Skin of body (tissue), 2 donors: Measurements from ENCODE around the gene DENND4C. TPM values are rescaled to one million over a fixed set of nuclear protein-coding genes. Genes with fewer than 3 reads are reported as not detected.
"Not testable (repeated sequence)": the region's sequence is repeated elsewhere in the genome, so short reads cannot be mapped to it uniquely, and the experiment has no call there.

Experiments
- DNase-seq: peaks from one replicate; lab custom pipeline; 2025; lab: John Stamatoyannopoulos, UW
- total RNA-seq: library from RNA; depleted of rRNA; stranded (reverse); fragments of >200 nt; gene quantifications from one replicate; pipeline ENCODE4 v1.2.3, GENCODE V29; 2014

DENND4C gene
- total RNA-seq, result 116 TPM

DNA sequence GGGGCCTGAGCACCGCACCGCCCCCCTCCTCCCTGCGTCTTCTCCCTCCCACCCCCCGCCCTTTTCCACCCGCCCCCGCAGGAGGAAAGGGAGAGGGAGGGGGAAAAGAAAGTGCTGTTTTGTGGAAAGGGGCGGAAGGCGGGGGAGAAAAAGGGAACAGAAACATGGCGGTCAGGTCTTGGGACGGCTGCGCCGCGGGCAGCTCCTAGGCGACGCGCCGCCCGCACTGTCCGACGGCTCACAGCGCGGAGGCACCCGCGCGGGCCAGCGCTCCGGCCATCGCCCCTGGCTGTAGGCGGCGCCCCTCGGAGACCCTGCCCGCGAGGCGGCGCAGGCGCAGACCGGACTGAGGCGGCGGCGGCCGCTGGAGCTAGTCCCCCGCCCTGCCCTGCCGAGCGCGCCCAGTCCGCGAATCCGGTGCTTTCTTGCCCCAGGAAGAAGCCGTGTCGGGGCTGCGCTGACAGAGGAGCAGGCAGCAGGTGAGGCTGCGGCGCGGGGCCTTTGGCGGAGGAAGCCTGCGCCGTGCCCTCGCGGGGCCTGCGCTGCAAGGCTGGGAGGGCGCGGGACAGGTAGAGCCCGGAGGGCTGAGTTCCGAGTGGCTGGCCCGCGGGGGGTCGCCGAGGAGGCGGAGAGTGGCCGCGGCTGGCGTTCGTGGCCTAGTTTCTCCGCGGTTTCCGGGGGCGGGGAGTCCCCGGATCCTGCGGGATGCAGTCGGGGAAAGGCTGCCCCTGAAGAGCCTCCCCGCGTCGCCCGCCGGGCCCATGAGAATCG lies at the start of gene DENND4C:
DENND4C (plus strand) TSS at position 339 of the 771 bp plus-strand sequence. CDS start 45,482 bp downstream, outside the sequence.
- DNase-seq, result peak; percentile 89

DNA sequence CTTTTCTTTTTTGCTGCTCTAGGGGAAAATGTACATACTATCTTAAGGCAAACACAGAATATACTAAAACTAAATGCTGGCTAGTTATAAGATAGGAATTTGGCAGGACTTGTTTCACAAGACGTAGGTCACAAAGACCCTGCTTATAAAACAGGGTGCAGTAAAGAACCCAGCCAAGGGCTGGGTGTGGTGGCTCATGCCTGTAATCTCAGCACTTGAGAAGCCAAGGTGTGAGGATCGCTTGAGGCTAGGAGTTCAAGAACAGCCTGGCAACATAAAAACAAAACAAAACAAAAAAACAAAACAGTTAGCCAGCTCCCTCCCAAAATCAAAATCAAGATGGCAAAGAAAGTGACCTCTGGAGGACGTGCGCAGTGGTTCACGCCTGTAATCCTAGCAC lies 49.5 kb upstream of the DENND4C start:
- no peak for DNase-seq

DNA sequence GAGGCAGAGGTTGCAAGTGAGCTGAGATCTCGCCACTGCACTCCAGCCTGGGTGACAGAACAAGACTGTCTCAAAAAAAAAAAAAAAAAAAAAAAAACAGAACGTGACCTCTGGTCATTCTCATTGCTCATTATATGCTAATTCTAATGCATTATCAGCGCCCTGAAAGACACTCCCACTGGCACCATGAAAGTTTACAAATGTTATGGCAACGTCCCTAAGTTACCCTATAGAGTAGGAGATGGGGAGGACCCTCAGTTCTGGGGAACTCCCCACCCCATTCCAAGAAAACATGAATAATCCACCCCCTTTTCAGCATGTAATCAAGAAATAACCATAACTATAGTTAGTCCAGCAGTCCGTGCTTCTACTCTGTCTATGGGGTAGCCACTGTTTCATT lies 48.9 kb upstream of the DENND4C start:
- DNase-seq, result no peak

DNA sequence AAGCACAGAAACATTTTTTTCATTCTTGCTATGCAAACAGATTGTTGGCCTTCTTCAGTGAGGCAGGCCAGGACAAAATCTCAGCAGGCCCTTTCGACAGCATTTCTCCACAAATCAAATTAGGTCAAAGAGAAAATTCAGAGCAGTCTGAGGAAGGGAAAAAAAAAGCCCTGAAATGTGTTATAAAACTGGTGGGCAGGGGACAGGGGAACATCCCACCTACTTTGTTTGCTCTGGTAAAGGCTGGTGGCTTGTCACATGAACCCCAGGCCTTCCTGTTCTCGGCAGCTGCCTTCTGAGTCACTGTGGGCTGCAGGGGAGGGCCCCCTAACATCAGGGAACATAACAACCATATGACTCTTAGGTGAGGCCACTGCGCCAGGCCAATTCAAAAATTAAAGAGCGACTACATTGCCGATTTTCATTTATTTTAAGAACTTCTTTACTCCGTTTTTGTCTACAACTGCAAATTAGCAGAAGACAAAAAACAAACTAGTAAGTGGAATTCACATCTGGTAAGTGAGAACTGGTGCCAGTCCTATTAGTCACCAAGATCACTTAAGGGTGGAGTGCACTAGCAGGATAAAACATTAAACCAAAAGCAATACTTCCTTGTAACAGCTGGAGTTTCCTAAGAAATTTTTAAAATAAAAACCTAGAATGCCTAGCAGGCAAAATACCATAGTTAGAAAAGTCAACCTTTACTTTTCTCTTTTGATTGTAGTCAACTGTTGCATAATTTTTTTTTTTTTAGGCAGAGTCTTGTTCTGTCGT lies 46.2 kb upstream of the DENND4C start:
- DNase-seq, result peak; percentile 78

DNA sequence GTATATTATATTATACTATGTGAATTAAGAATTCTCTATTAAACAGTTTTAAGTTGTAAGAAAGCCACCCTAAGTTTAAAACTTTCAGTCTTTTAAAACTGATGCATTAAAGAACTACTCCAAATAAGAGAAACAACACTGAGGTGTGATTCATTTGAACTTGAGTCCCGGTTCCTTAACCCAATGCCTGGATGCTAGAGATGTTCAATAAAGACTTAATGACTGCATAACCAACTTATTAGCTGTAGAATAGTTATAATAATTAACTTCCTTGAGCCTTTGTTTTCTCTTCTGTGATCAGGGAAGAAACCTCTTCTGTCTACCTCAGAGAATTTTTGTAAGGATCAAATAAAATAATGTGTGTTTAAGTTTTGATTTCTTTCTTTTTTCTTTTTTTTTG lies 45.3 kb upstream of the DENND4C start:
- DNase-seq, result no peak

DNA sequence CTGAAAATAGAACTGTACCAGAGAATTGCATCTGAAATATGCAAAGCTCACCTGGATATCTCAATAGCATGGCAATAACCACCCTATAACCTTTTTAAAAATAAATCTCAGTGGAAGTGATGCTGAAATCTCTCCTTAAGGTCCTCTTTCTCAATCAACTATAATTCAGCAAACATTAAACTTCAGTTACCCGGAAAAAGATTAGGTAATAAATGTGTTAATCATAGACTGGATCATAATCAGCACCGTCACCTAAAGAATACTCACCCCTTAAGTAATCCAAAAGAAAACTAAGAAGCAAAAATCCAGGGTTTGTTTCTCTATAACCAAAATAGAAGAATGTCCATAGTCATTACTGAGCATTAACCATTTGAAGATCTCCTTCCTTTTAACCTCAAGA lies 44.3 kb upstream of the DENND4C start:
- DNase-seq, result no peak

DNA sequence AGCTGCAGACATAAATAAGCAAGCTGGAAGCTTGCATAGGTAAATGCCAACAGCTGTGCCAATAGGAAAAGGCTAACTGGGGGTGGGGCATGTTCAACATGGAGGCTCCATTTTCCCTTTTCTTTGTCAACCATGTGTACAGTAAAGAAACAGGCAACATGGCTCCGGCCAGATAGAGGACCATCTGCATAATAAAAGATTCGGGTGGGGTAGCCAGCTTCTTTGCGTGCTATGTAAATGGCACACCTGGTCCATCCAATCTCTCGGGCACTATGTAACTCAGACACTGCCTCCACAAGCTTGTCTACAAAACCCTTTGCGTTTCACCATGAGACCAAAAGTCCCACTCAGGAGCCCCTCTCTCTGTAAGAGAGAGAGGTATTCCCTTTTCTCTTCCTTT lies 41.7 kb upstream of the DENND4C start:
- DNase-seq, result no peak

DNA sequence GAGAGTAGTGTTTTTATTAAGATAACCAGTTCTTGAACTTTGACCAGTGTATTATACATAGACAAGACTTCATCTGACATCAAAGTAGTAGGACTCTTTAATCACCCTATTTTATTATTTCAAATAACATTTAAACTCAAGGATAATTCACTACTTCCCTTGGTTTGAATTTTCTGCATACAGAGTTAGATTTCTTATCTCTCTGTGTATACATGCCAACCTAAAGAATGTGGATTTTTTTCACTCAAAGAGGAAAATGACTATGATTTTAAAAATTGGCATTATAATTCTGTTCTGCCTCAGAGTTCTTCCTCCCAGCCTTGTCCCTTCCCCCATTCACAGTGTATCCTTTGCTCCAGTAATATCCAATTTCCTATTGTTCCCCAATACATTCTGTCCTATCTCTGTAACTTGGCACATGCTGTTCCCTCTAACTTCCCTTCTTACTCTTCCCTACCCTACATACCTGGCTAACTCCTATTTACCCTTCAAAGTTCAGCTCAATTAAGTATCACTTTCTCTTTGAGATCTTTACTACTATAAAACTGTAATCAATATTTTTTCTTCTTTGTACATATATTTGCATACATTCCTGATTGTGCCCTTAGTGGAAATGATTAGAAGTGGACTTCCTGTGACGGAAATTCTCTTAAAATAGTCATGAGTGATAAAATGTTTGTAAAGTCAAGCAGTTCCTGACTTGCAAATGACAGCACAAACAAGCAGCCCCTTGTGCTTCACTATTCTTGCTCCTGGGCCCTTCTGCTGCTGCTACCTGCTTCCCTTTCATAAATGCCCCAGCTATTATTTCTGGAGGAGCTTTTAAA lies 38.1 kb upstream of the DENND4C start:
- no peak for DNase-seq

DNA sequence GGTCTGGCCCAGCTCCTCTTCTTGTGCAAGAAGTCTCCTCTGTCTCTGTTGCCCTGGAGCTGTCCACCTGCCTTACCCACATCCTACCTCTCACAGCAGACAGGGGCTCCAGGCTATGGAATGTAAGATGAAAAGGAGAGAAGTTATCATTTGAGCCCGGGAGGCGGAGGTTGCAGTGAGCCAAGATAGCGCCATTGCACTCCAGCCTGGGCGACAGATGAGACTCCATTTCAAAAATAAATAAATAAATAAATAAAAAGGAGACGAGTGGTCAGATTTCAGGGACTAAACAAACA lies 37.5 kb upstream of the DENND4C start:
- DNase-seq, result no peak

DNA sequence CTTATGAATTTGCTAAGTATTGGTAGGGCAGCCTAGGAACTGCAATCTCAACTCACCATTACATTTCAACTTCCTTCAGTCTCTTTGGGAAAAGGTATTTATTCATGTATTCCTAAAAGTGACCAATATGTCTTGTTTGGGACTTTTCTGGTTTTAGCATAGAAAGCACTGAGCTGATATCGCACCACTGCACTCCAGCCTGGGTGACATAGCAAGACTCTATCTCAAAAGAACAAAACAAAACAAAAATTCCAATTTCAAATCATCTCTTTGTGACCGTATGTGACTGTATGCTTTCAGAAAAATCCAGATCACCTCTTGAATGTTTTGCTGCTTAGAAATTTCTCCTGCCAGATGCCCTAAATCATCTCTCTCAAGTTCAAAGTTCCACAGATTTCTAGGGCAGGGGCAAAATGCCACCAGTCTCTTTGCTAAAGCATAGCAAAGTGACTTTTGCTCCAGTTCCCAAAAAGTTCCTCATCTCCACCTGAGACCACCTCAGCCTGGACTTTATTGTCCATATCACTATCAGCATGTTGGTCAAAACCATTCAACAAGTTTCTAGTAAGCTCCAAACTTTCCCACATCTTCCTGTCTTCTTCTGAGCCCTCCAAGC lies 37.0 kb upstream of the DENND4C start:
- not testable (repeated sequence) for DNase-seq

DNA sequence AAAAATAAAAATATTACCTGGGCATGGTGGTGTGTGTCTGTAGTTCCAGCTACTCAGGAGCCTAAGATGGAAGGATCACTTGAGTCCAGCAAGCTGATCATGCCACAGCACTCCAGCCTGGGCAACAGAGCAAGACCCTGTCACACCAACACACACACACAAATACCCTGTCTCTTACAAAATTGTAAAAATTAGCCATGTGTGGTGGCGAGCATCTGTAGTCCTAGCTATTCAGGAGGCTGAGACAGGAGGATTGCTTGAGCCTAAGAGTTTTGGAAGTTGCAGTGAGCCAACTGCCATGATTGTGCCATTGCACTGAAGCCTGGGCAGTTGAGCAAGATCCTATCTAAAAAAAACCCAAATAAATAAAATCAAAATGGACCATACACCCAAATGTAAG lies 32.1 kb upstream of the DENND4C start:
- DNase-seq, result no peak

DNA sequence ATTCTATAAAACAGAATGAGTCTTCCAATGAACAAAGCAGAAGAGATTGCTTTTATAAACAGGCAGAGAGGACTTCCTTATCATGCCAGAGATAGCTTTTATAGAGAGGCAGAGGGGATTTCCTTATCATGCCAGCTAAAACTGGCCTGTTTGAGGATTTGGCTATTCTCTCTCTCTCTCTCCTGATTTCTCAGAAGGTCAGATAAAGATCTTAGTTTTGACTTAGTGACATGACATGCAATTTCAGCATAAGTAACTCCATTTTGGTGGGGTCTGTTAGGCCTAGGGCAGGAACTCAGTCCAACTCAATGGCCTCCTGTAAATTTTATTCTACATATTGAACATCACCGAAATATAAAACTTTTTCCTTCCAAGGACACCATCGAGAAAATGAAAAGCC lies 31.5 kb upstream of the DENND4C start:
- DNase-seq, result no peak

DNA sequence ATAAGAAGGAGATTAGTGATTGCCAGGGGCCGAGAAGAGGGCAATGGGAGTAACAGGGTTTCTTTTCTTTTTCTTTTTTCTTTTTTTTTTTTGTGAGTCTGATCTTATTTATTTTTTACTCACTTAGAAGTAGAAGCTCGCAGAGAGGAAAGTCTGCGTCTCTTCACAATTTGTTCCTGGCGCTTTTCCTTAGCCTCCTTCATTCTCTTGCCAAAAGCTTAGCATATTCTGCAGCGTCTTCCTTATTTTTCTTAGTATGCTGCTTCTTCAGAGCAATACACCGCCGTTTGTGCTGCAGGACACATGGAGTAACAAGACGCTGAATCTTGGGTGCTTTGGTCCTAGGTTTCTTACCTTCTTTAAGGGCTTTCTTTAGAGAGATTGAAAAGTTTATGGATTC lies 30.3 kb upstream of the DENND4C start:
- DNase-seq, result no peak

DNA sequence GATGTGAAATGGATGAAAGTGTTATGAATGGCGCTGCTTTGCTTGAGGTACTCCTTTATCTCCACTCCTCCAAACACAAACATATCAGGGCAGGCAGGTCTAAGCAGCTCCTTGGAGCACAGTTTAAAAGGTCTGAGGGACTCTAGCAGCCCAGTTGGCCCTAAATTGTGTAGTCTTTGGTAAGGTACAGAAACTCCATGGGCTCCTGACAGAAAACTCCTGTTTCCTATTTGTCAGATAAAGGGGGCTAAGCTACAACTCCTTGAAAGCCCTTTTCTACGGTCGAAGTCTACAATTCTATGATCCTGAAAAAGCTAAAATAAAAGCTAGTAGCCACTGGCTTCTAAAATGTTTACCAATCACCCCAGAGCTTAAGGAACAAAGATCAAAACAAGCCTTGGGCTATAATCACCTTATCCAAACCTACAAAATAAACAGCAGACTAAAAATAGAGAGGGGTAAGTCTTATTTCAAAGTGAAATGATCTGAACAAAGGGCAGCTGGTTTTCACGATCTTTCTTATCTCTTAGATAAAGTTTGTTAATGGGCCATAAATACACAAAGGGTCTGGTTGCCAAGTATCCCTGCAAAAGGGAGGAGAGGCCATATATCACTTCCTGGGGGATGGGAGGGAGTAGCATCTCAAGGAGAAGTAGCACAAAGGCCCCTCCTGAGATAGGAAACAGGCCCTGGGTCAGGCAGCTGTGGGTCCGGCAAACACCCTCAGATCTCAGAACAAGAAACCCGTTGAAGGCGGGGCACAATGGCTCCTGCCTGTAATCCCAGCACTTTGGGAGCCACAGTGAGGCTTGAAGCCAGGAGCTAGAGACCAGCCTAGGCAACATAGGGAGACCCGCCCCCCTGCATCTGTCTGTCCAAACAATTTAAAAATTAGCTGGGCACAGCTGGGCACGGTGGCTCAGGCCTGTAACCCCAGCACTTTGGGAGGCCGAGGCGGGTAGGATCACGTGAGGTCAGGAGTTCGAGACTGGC lies 28.3 kb upstream of the DENND4C start:
- no peak for DNase-seq

DNA sequence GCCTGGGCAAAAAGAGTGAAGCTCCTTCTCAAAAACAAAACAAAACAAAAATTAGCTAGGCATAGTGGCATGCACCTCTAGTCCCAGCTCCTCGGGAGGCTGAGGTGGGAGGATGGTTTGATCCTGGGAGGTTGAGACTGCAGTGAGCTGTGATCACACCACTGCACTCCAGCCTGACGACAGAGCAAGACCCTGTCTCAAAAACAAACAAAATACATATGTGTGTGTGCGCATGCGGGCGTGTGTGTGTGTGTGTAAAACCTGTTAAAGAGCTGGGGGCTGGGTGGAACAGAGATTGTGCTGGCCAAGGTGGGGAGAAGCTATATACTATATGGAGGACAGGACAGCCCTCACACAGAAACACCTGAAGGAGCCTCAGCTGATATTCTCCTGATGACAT lies 27.4 kb upstream of the DENND4C start:
- no peak for DNase-seq

DNA sequence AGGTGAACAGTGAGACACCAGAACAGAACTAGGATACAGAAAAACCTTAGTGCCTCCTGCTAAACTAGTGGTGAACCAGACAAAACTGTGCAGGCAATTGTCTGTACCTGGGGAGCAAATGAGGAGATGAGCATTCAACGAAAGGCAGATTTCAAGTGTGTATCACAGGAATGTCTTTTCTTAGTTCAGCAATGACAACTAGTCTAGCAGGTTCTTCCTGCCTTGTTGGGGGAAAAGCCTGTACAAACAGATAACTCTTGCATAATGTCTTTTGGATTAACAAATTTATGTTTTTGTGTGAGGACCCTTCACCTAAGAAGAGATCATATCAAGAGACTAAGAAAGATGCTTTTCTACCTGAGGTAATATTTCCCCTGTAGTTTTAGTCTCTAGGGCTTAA lies 21.8 kb upstream of the DENND4C start:
- peak; percentile 5 for DNase-seq

DNA sequence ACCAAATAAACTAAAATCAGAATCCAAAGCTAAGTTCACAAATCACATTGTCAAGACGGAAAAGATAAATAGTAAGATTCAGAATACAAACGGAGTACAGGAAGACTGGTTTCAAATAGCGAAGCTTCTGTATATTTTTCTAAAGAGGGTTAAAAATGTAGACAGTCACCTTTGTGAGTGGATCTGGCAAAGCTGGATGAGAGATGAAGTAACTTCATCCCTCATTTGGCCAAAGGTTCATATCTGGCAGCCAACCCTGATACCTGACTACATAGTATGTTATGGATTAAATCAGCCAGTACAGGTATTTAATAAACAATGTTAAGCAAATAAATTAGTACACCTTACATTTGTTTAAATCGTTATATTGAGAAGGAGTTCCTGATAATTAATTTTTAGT lies 21.3 kb upstream of the DENND4C start:
- no peak for DNase-seq

DNA sequence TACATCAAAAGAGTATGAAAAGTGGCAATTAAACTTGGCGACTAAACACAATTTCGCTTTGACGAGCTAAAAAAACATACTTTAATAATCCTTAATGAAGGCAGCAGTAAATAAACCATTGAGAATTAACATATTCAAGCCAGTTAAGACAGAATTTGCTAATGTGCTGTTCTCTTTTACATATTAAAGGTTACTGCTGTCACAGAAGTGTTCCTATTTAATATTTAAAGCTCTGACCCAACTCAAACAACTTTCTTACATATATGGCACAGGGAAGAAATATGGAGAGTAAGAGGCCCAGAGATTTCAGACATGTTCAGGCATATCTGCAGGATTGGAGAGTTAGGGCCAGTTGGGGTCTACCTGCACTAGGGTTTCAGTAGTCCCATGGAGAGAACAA lies 16.7 kb upstream of the DENND4C start:
- DNase-seq, result no peak

DNA sequence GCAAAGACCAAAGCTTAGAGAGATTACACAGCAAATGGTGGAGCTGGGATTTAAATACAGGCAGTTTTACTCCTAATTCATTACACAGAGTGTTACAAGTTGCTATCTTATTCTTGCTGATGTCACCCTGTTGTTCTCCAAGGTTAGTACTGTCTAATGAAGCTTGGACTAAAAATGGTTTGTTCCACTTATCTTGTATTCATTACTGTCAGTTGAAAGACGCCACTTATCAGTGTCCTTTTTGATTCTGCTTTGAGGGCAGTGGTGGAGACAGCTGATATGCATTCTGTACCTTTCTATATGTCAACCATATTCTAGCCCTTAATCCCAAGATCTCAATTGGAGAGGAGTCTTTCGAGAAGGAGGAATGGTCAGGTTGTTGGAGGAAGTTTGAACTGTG lies 14.0 kb upstream of the DENND4C start:
- no peak for DNase-seq

DNA sequence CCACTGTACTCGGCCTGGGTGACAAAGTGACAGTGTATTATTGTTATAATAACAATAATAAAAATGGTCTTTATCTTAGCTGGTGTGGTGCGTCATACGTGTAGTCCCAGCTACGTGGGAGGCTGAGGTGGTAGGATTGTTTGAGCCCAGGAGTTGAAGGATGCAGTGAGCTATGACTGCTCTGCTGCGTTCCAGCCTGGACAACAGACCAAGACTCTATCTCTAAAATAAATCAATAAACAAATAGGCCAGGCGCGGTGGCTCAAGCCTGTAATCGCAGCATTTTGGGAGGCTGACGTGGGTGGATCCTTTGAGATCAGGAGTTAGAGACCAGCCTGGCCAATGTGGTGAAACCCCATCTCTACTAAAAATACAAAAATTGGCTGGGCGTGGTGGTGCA lies 9.2 kb upstream of the DENND4C start:
- DNase-seq, result no peak

DNA sequence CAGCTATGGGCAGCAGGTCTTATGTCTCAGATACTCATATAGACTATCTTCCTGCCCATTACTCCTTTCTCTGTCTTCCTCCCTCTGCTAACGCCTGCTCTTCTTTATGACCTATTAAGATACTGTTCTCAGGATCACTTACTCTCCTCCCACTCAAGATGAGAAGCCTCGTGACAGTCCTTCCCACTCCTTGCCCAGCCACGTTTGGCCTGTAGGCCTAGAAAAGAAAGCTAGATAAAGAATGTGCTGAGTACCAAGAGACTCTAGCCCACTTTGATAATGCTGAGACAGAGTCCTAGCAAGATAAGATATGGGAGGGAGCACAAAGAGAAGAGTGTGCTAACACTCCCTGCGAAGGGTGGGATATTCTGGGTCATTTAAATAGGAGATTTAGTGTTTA lies 6.8 kb upstream of the DENND4C start:
- DNase-seq, result no peak
